ENCODE results near the gene CTTN. TPM values are rescaled to one million over a fixed set of nuclear protein-coding genes. Genes with fewer than 3 reads are reported as not detected.

Gene CTTN
- total RNA-seq, 1 experiment from 2014 or later: 448 TPM

DNA sequence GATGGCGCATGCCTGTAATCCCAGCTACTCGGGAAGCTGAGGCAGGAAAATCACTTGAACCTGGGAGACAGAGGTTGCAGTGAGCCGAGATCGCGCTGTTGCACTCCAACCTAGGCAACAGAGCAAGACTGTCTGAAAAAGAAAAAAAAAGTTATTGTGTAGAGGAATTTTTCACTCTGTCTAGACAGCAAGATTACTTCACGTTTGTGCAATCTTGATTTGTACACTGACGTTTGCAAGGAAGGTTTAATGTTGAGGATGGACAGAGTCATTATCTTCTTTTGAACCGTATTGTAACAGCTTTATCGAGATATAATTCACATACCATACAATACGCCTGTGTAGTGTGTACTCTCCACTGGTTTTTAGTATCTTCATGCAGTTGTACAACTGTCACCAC lies 3.7 kb downstream of the CTTN start:
- Mint-ChIP-seq H3K4me1 (ENCODE audit: low read depth, unreplicated experiment) (peaks cover 22% of the 10 kb centered on the region), H3K36me3 (ENCODE audit: insufficient read depth, unreplicated experiment) (peaks cover 73% of the 10 kb centered on the region)
- CTCF ChIA-PET: no interaction called here

DNA sequence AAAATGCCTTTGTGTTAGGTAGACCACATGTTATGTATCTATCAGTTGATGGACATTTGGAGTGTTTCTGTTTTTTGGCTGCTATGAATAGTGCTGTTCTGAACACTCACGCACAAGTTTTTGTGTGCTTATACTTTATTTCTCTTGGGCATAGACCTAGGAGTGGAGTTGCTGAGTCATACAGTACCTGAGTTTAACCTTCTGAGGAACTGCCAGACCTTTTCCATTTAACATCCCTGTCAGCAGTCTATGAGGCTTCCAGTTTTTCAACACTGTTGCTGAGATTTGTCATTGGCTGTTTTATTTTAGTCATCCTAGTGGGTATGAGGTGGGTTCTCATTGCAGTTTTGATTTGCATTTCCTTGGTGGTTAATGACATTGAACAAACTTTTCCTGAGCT lies 4.4 kb downstream of the CTTN start:
- BruUV-seq (replicated peaks): no TSS peak
- CTCF ChIA-PET: interaction anchor here (0.7 kb wide), 1 partner anchor 96 kb away, joined by 5 read pairs; no protein-coding TSS in a partner anchor
- no peaks in the 10 kb centered on the region for H3K27me3 Mint-ChIP-seq (ENCODE audit: unreplicated experiment)
- peaks cover 15% of the 10 kb centered on the region for H3K4me1 Mint-ChIP-seq (ENCODE audit: low read depth, unreplicated experiment)
- no peaks in the 10 kb centered on the region for H3K9me3 Mint-ChIP-seq (ENCODE audit: low read depth, unreplicated experiment)
- intact Hi-C loops (cut with micrococcal nuclease; ENCODE audit: unreplicated experiment): no loop called here
- no peak for DNase-seq
- peaks cover 73% of the 10 kb centered on the region for H3K36me3 Mint-ChIP-seq (ENCODE audit: insufficient read depth, unreplicated experiment)
- peak overlapping the region; percentile 20 for H3K27ac Mint-ChIP-seq (ENCODE audit: unreplicated experiment)
- TF ChIP-seq, protein P1, sequence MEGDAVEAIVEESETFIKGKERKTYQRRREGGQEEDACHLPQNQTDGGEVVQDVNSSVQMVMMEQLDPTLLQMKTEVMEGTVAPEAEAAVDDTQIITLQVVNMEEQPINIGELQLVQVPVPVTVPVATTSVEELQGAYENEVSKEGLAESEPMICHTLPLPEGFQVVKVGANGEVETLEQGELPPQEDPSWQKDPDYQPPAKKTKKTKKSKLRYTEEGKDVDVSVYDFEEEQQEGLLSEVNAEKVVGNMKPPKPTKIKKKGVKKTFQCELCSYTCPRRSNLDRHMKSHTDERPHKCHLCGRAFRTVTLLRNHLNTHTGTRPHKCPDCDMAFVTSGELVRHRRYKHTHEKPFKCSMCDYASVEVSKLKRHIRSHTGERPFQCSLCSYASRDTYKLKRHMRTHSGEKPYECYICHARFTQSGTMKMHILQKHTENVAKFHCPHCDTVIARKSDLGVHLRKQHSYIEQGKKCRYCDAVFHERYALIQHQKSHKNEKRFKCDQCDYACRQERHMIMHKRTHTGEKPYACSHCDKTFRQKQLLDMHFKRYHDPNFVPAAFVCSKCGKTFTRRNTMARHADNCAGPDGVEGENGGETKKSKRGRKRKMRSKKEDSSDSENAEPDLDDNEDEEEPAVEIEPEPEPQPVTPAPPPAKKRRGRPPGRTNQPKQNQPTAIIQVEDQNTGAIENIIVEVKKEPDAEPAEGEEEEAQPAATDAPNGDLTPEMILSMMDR (IDR thresholded peaks at IDR 0.05; ENCODE audit: unreplicated experiment): no peak
- no peak overlapping the region for H3K4me3 Mint-ChIP-seq (ENCODE audit: low read depth, unreplicated experiment)

More for the DNA sequence above, 3.7 kb downstream of the CTTN start:
- intact Hi-C loops (cut with micrococcal nuclease; ENCODE audit: unreplicated experiment): no loop called here
- H3K4me3 Mint-ChIP-seq (ENCODE audit: low read depth, unreplicated experiment): no peak overlapping the region
- H3K27ac Mint-ChIP-seq (ENCODE audit: unreplicated experiment): peak overlapping the region; percentile 20
- DNase-seq: no peak
- BruUV-seq (replicated peaks): TSS peak; percentile 11
- no peaks in the 10 kb centered on the region for H3K9me3 Mint-ChIP-seq (ENCODE audit: low read depth, unreplicated experiment)
- TF ChIP-seq, protein P1 (IDR thresholded peaks at IDR 0.05; ENCODE audit: unreplicated experiment): no peak
- H3K27me3 Mint-ChIP-seq (ENCODE audit: unreplicated experiment): no peaks in the 10 kb centered on the region

DNA sequence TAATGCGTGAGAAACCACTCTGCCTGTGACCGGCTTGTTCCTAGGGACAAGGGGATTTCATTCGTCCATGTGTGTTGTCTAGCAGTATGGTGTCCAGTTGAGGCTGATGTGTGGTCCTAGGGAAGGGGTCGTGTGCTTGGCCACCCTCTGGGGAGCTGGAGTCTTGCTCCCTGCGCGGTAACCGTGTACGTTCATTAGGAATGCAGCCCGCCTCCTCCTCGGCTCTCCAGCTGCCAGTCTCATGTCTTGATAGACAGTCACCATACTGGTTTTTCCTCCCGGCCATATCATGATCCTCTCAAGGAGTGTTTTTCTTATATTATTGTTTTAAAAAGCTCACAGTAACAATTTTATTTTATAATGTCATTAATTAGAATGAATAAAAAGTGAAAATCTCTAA lies 5.9 kb downstream of the CTTN start:
- Mint-ChIP-seq H3K27ac (ENCODE audit: unreplicated experiment) (no peak overlapping the region), H3K36me3 (ENCODE audit: insufficient read depth, unreplicated experiment) (peaks cover 72% of the 10 kb centered on the region)
- CTCF ChIA-PET: no interaction called here

DNA sequence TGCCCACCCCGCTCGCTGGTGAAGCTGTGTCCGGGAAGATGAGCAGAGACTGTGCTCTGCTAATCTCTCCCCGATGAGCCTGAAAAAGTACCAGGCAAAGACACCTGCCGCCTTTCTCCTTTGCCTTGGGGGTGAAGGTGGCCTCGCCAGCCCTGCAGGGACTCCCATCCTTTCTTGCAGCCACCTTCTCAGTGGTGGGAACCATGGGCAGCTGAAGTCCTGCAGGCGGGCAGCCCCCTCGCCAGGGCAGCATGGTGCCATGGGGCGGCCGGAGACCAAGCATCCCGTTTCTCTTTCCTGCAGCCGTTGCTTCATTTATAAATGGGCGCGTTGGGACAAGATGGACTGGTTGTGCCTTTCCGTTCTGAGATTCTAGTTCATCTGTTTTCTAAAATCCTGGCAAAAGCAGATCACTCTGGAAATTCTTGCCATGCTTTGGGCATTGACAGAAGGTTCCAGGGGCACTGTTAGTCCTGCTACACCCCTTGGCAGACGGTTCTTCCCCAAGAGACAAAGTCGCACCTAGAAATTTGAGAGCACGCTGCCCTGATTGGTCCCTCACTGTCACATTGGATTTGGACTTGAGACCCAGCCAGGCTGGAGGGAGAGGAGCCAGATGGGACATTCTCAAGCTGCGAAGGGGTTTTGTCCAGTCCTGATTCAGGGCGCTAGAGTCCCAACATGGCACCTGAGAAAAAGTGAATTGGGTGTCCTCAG lies 7.5 kb downstream of the CTTN start:
- BruUV-seq (replicated peaks): no TSS peak
- no peak overlapping the region for H3K27ac Mint-ChIP-seq (ENCODE audit: unreplicated experiment)
- H3K27me3 Mint-ChIP-seq (ENCODE audit: unreplicated experiment): no peaks in the 10 kb centered on the region
- CTCF ChIA-PET: no interaction called here
- no peak for DNase-seq
- H3K36me3 Mint-ChIP-seq (ENCODE audit: insufficient read depth, unreplicated experiment): peaks cover 71% of the 10 kb centered on the region
- TF ChIP-seq, protein P1 (IDR thresholded peaks at IDR 0.05; ENCODE audit: unreplicated experiment): no peak
- H3K9me3 Mint-ChIP-seq (ENCODE audit: low read depth, unreplicated experiment): no peaks in the 10 kb centered on the region
- intact Hi-C loops (cut with micrococcal nuclease; ENCODE audit: unreplicated experiment): no loop called here
- H3K4me1 Mint-ChIP-seq (ENCODE audit: low read depth, unreplicated experiment): peaks cover 10% of the 10 kb centered on the region
- no peak overlapping the region for H3K4me3 Mint-ChIP-seq (ENCODE audit: low read depth, unreplicated experiment)

More for the DNA sequence above, 5.9 kb downstream of the CTTN start:
- TF ChIP-seq, protein P1 (IDR thresholded peaks at IDR 0.05; ENCODE audit: unreplicated experiment): no peak
- Mint-ChIP-seq H3K4me1 (ENCODE audit: low read depth, unreplicated experiment) (peaks cover 10% of the 10 kb centered on the region), H3K27me3 (ENCODE audit: unreplicated experiment) (no peaks in the 10 kb centered on the region), H3K9me3 (ENCODE audit: low read depth, unreplicated experiment) (no peaks in the 10 kb centered on the region), H3K4me3 (ENCODE audit: low read depth, unreplicated experiment) (no peak overlapping the region)
- DNase-seq: no peak
- no TSS peak for BruUV-seq (replicated peaks)
- intact Hi-C loops (cut with micrococcal nuclease; ENCODE audit: unreplicated experiment): no loop called here

All from Calu3 (cell line).